ENCODE measurements around the gene STH.

Gene STH

DNA sequence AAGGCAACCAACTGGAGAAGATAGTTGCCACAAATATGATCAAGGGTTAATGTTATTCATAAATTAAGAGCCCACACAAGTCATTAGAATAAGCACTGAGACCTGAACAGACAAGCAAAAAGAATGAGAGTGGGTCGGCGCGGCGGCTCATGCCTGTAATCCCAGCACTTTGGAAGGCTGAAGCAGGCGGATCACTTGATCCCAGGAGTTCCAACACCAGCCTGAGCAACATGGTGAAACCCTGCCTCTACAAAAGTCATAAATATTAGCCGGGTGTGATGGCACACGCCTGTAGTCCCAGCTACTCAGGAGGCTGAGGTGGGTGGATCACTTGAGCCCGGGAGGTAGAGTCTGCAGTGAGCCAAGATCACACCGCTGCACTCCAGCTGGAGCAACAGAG, 40.7 kb upstream of the STH start:
- Histone ChIP-seq H3K23ac (ENCODE audit: low read length) (no peak overlapping the region), H3K4ac (ENCODE audit: low read depth, low read length) (no peak overlapping the region), H3K27me3 (ENCODE audit: insufficient read depth, low read length, poor library complexity) (no peaks in the 10 kb centered on the region), H3K27ac (ENCODE audit: low read depth, low read length) (no peak overlapping the region), H4K8ac (ENCODE audit: low read depth, low read length) (no peak overlapping the region), H2AK5ac (ENCODE audit: low read length) (no peak overlapping the region), H2BK120ac (ENCODE audit: low read depth, low read length) (no peak overlapping the region), H3K79me1 (ENCODE audit: low read length) (no peaks in the 10 kb centered on the region), H3K56ac (ENCODE audit: low read length) (no peak overlapping the region), H4K5ac (ENCODE audit: low read length) (no peak overlapping the region), H3K18ac (ENCODE audit: low read length) (no peak overlapping the region), H3K9ac (ENCODE audit: low read length) (no peak overlapping the region), H2BK15ac (replicated peaks; ENCODE audit: low read depth) (no peak overlapping the region), H3K79me2 (ENCODE audit: control insufficient read depth, insufficient read depth, low read length) (no peaks in the 10 kb centered on the region), H2BK5ac (ENCODE audit: low read length) (no peak overlapping the region), H3K4me3 (ENCODE audit: low read length) (no peak overlapping the region), H3K4me1 (ENCODE audit: control insufficient read depth, low read depth, low read length) (no peaks in the 10 kb centered on the region), H3K36me3 (ENCODE audit: control insufficient read depth, insufficient read depth, low read length) (no peaks in the 10 kb centered on the region), H3K4me2 (ENCODE audit: low read length) (no peak overlapping the region)
- WGBS (ENCODE audit: extremely low coverage, insufficient coverage, low lambda C conversion rate), result no CpG with 5 or more reads among the region's 9 CpGs
- DNase-seq, result no peak

DNA sequence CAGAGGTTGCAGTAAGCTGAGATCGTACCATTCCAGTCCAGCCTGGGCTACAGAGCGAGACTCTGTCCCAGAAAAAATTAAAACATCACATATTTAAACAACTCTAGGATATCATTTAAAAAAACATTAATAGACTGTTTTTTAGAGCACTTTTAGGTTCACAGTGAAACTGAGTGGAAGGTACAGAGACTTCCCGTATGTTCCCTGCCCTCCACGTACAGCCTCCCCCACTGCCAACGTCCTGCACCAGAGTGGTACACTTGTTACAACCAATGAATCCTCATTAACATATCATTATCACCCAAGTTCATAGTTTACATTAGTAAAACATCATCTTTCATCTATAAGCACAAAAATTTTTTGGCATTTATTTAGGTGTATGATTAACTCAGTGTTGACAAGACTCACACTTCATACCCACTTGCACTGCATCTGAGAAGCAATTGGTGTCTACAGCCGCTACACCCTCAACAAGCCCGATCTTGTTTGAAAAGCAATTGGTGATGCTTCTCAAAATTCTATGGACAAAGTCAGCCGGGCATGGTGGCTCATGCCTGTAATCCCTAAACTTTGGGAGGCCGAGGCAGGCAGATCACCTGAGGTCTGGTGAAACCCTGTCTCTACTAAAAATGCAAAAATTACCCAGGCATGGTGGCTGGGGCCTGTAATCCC, 39.9 kb upstream of the STH start:
- Histone ChIP-seq H3K27ac (ENCODE audit: low read depth, low read length) (no peak overlapping the region), H3K27me3 (ENCODE audit: insufficient read depth, low read length, poor library complexity) (no peaks in the 10 kb centered on the region), H2BK120ac (ENCODE audit: low read depth, low read length) (no peak overlapping the region), H3K4me3 (ENCODE audit: low read length) (no peak overlapping the region), H4K5ac (ENCODE audit: low read length) (no peak overlapping the region), H3K4me1 (ENCODE audit: control insufficient read depth, low read depth, low read length) (no peaks in the 10 kb centered on the region), H2AK5ac (ENCODE audit: low read length) (no peak overlapping the region), H3K56ac (ENCODE audit: low read length) (no peak overlapping the region), H2BK15ac (replicated peaks; ENCODE audit: low read depth) (no peak overlapping the region), H3K36me3 (ENCODE audit: control insufficient read depth, insufficient read depth, low read length) (no peaks in the 10 kb centered on the region), H3K4me2 (ENCODE audit: low read length) (no peak overlapping the region), H4K8ac (ENCODE audit: low read depth, low read length) (no peak overlapping the region), H2BK5ac (ENCODE audit: low read length) (no peak overlapping the region), H3K79me1 (ENCODE audit: low read length) (no peaks in the 10 kb centered on the region), H3K4ac (ENCODE audit: low read depth, low read length) (no peak overlapping the region), H3K23ac (ENCODE audit: low read length) (no peak overlapping the region), H3K79me2 (ENCODE audit: control insufficient read depth, insufficient read depth, low read length) (no peaks in the 10 kb centered on the region), H3K9ac (ENCODE audit: low read length) (no peak overlapping the region), H3K18ac (ENCODE audit: low read length) (no peak overlapping the region)
- no peak for DNase-seq
- WGBS (ENCODE audit: extremely low coverage, insufficient coverage, low lambda C conversion rate), result no CpG with 5 or more reads among the region's 9 CpGs

DNA sequence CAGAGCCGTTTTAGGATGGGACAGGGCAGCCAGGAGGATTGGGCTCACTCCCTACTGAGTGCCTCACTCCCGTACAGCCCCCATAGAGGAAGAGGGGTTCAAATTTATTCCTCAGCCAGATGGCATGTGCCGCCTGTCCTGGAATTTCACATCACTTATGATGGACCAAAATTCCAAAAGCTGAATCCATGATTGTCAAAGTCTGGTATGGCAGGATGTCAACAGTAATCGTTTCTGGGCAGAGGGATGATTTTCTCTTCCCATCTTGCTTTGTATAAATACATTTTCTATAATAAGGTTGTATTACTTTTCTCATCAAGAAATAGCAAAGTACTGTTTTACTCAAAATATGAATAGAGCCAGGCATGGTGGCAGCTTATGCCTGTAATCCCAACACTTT, 38.7 kb upstream of the STH start:
- no peak overlapping the region for H3K18ac ChIP-seq (ENCODE audit: low read length)
- H3K4me1 ChIP-seq (ENCODE audit: control insufficient read depth, low read depth, low read length), result no peaks in the 10 kb centered on the region
- no peak overlapping the region for H3K4me3 ChIP-seq (ENCODE audit: low read length)
- no peak overlapping the region for H3K23ac ChIP-seq (ENCODE audit: low read length)
- H3K27me3 ChIP-seq (ENCODE audit: insufficient read depth, low read length, poor library complexity), result no peaks in the 10 kb centered on the region
- H3K79me1 ChIP-seq (ENCODE audit: low read length), result no peaks in the 10 kb centered on the region
- H2AK5ac ChIP-seq (ENCODE audit: low read length), result no peak overlapping the region
- H2BK15ac ChIP-seq (replicated peaks; ENCODE audit: low read depth), result no peak overlapping the region
- DNase-seq, result no peak
- H3K4ac ChIP-seq (ENCODE audit: low read depth, low read length), result no peak overlapping the region
- no peaks in the 10 kb centered on the region for H3K36me3 ChIP-seq (ENCODE audit: control insufficient read depth, insufficient read depth, low read length)
- no peaks in the 10 kb centered on the region for H3K79me2 ChIP-seq (ENCODE audit: control insufficient read depth, insufficient read depth, low read length)
- H3K56ac ChIP-seq (ENCODE audit: low read length), result no peak overlapping the region
- no CpG with 5 or more reads among the region's 4 CpGs for WGBS (ENCODE audit: extremely low coverage, insufficient coverage, low lambda C conversion rate)
- no peak overlapping the region for H4K8ac ChIP-seq (ENCODE audit: low read depth, low read length)
- no peak overlapping the region for H3K27ac ChIP-seq (ENCODE audit: low read depth, low read length)
- no peak overlapping the region for H3K4me2 ChIP-seq (ENCODE audit: low read length)
- H2BK5ac ChIP-seq (ENCODE audit: low read length), result no peak overlapping the region
- H4K5ac ChIP-seq (ENCODE audit: low read length), result no peak overlapping the region
- no peak overlapping the region for H2BK120ac ChIP-seq (ENCODE audit: low read depth, low read length)
- no peak overlapping the region for H3K9ac ChIP-seq (ENCODE audit: low read length)

DNA sequence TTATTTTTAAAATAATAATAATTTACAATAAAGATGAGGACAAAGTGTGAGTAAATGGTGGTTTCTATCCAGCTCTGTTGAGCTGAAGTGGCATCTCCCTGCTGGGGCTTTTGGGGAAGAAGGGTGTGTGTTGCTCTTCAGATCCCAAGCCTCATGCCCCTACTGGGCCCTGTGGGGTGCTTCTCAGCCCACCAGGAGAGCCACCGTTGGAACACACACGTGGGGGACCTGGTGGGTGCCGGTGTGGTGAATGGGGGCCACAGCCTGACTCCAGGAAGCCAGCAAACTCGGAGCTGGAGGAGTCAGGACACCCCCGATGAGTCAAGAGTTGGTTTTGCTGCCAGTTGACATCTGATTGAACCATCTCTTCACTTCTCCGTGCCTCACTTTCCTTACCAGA, 37.8 kb upstream of the STH start:
- no peak overlapping the region for H2AK5ac ChIP-seq (ENCODE audit: low read length)
- H3K27me3 ChIP-seq (ENCODE audit: insufficient read depth, low read length, poor library complexity), result no peaks in the 10 kb centered on the region
- H3K27ac ChIP-seq (ENCODE audit: low read depth, low read length), result no peak overlapping the region
- no peaks in the 10 kb centered on the region for H3K79me2 ChIP-seq (ENCODE audit: control insufficient read depth, insufficient read depth, low read length)
- no peak overlapping the region for H3K18ac ChIP-seq (ENCODE audit: low read length)
- H3K4me2 ChIP-seq (ENCODE audit: low read length), result no peak overlapping the region
- no peak overlapping the region for H2BK15ac ChIP-seq (replicated peaks; ENCODE audit: low read depth)
- H4K5ac ChIP-seq (ENCODE audit: low read length), result no peak overlapping the region
- WGBS (ENCODE audit: extremely low coverage, insufficient coverage, low lambda C conversion rate), result no CpG with 5 or more reads among the region's 6 CpGs
- H2BK5ac ChIP-seq (ENCODE audit: low read length), result no peak overlapping the region
- no peak for DNase-seq
- H3K9ac ChIP-seq (ENCODE audit: low read length), result no peak overlapping the region
- no peaks in the 10 kb centered on the region for H3K36me3 ChIP-seq (ENCODE audit: control insufficient read depth, insufficient read depth, low read length)
- no peak overlapping the region for H3K4ac ChIP-seq (ENCODE audit: low read depth, low read length)
- no peak overlapping the region for H4K8ac ChIP-seq (ENCODE audit: low read depth, low read length)
- H2BK120ac ChIP-seq (ENCODE audit: low read depth, low read length), result no peak overlapping the region
- H3K4me1 ChIP-seq (ENCODE audit: control insufficient read depth, low read depth, low read length), result no peaks in the 10 kb centered on the region
- no peak overlapping the region for H3K23ac ChIP-seq (ENCODE audit: low read length)
- H3K4me3 ChIP-seq (ENCODE audit: low read length), result no peak overlapping the region
- no peak overlapping the region for H3K56ac ChIP-seq (ENCODE audit: low read length)
- no peaks in the 10 kb centered on the region for H3K79me1 ChIP-seq (ENCODE audit: low read length)

DNA sequence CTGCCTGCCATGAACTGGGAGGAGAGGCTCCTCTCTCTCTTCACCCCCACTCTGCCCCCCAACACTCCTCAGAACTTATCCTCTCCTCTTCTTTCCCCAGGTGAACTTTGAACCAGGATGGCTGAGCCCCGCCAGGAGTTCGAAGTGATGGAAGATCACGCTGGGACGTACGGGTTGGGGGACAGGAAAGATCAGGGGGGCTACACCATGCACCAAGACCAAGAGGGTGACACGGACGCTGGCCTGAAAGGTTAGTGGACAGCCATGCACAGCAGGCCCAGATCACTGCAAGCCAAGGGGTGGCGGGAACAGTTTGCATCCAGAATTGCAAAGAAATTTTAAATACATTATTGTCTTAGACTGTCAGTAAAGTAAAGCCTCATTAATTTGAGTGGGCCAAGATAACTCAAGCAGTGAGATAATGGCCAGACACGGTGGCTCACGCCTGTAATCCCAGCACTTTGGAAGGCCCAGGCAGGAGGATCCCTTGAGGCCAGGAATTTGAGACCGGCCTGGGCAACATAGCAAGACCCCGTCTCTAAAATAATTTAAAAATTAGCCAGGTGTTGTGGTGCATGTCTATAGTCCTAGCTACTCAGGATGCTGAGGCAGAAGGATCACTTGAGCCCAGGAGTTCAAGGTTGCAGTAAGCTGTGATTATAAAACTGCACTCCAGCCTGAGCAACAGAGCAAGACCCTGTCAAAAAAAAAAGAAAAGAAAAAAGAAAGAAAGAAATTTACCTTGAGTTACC, 36.7 kb upstream of the STH start:
- H3K23ac ChIP-seq (ENCODE audit: low read length), result no peak overlapping the region
- peaks cover 3% of the 10 kb centered on the region for H3K4me1 ChIP-seq (ENCODE audit: control insufficient read depth, low read depth, low read length)
- no peak for DNase-seq
- no peaks in the 10 kb centered on the region for H3K36me3 ChIP-seq (ENCODE audit: control insufficient read depth, insufficient read depth, low read length)
- no CpG with 5 or more reads among the region's 12 CpGs for WGBS (ENCODE audit: extremely low coverage, insufficient coverage, low lambda C conversion rate)
- H2BK5ac ChIP-seq (ENCODE audit: low read length), result no peak overlapping the region
- no peak overlapping the region for H2BK15ac ChIP-seq (replicated peaks; ENCODE audit: low read depth)
- no peak overlapping the region for H3K4me2 ChIP-seq (ENCODE audit: low read length)
- no peak overlapping the region for H2BK120ac ChIP-seq (ENCODE audit: low read depth, low read length)
- H3K79me2 ChIP-seq (ENCODE audit: control insufficient read depth, insufficient read depth, low read length), result no peaks in the 10 kb centered on the region
- no peaks in the 10 kb centered on the region for H3K27me3 ChIP-seq (ENCODE audit: insufficient read depth, low read length, poor library complexity)
- H2AK5ac ChIP-seq (ENCODE audit: low read length), result no peak overlapping the region
- no peak overlapping the region for H3K9ac ChIP-seq (ENCODE audit: low read length)
- no peak overlapping the region for H3K27ac ChIP-seq (ENCODE audit: low read depth, low read length)
- no peak overlapping the region for H4K5ac ChIP-seq (ENCODE audit: low read length)
- no peak overlapping the region for H4K8ac ChIP-seq (ENCODE audit: low read depth, low read length)
- no peaks in the 10 kb centered on the region for H3K79me1 ChIP-seq (ENCODE audit: low read length)
- H3K4ac ChIP-seq (ENCODE audit: low read depth, low read length), result no peak overlapping the region
- no peak overlapping the region for H3K18ac ChIP-seq (ENCODE audit: low read length)
- no peak overlapping the region for H3K56ac ChIP-seq (ENCODE audit: low read length)
- H3K4me3 ChIP-seq (ENCODE audit: low read length), result no peak overlapping the region

All from mesendoderm (in vitro differentiated cells).